ENCODE data around the gene MACROD2. TPM values are rescaled to one million over a fixed set of nuclear protein-coding genes. Genes with fewer than 3 reads are reported as not detected.

The MACROD2 gene
- total RNA-seq, 3 donors from 2014 or later, result 3.2 to 7.6 (median 6.4) TPM

DNA sequence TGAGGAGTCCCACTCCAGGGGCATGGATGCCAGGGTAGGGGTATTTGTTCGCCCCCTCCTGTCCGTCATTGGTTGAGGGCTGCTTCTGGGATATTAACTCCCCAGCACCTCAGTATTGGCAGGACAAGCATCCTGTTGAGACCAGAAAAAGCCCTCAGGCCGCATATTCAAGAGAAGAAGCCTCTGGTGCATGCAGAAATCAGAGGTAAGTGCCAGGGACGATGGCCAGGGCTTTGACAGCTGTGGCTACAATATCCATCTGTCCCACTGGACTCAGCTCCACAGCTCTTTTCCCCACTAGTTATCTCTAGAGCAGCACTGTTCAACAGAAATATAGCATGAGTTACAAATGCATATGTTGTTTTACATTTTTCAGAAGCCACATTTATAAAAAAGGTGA lies 1926.6 kb downstream of the MACROD2 start:
- no peak for ATAC-seq
- TF ChIP-seq, protein P1, sequence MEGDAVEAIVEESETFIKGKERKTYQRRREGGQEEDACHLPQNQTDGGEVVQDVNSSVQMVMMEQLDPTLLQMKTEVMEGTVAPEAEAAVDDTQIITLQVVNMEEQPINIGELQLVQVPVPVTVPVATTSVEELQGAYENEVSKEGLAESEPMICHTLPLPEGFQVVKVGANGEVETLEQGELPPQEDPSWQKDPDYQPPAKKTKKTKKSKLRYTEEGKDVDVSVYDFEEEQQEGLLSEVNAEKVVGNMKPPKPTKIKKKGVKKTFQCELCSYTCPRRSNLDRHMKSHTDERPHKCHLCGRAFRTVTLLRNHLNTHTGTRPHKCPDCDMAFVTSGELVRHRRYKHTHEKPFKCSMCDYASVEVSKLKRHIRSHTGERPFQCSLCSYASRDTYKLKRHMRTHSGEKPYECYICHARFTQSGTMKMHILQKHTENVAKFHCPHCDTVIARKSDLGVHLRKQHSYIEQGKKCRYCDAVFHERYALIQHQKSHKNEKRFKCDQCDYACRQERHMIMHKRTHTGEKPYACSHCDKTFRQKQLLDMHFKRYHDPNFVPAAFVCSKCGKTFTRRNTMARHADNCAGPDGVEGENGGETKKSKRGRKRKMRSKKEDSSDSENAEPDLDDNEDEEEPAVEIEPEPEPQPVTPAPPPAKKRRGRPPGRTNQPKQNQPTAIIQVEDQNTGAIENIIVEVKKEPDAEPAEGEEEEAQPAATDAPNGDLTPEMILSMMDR (IDR thresholded peaks at IDR 0.05), result no peak

DNA sequence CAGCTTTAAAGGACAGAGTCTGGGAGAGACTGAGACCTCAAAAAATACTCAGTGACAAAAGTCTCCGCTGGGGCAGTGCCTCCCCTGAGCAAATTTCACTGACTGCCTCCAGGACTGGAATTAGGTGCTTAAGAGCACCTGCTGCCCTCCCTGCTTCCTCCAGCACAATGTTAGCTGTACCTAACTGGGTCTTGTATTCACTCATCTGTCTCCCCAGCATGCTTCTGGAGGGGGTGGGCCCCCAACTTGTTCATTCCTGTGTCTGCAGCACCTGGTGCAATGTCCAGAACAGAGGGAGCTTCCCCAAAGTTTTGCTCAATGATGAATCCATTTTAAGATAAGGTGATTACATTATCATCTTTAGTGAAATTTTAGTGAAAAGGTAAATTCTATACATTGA lies 1927.2 kb downstream of the MACROD2 start:
- TF ChIP-seq, protein P1 (IDR thresholded peaks at IDR 0.05), result no peak
- no peak overlapping the region for H3K4me3 ChIP-seq
- no peaks in the 10 kb centered on the region for H3K9me3 ChIP-seq
- ATAC-seq (no peak), DNase-seq (no peak)
- no peaks in the 10 kb centered on the region for H3K36me3 ChIP-seq (ENCODE audit: low read depth)
- H3K4me1 ChIP-seq (ENCODE audit: low read depth), result no peaks in the 10 kb centered on the region
- intact Hi-C loops (cut with DNase I, micrococcal nuclease), result no loop called here

More for the DNA sequence above, 1926.6 kb downstream of the MACROD2 start:
- H3K4me1 ChIP-seq (ENCODE audit: low read depth), result no peaks in the 10 kb centered on the region
- no peaks in the 10 kb centered on the region for H3K9me3 ChIP-seq
- no peak overlapping the region for H3K4me3 ChIP-seq
- no peak for DNase-seq
- intact Hi-C loops (cut with DNase I, micrococcal nuclease), result no loop called here
- H3K36me3 ChIP-seq (ENCODE audit: low read depth), result no peaks in the 10 kb centered on the region

DNA sequence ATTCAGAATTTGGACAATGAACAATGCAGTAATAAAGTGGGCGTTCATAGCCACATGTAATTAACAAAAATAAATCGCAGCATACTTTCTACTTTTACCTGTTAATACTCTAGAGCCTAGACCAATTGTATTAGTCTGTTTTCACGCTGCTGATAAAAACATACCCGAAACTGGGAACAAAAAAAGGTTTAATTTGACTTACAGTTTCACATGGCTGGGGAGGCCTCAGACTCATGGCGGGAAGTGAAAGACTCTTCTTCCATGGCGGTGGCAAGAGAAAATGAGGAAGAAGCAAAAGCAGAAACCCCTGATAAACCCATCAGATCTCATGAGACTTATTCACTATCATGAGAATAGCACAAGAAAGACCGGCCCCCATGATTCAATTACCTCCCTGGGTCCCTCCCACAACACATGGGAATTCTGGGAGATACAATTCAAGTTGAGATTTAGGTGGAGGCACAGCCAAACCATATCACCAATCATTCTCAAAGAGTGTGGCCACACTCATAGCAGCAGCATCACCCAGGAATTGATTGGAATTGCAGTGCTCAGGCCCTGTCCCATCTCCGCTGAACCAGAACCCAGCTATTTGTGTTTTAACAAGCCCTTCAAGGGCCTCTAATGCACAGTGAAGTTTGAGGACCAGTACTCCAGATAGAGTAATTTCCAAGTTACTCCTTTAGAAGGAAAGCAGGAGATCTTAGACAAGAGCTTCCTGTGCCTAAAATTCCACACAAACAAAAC lies 1927.9 kb downstream of the MACROD2 start:
- ATAC-seq (no peak), DNase-seq (no peak)
- Histone ChIP-seq H3K36me3 (ENCODE audit: low read depth) (no peaks in the 10 kb centered on the region), H3K9me3 (no peaks in the 10 kb centered on the region), H3K4me3 (no peak overlapping the region), H3K4me1 (ENCODE audit: low read depth) (no peaks in the 10 kb centered on the region)
- TF ChIP-seq, protein P1 (IDR thresholded peaks at IDR 0.05), result no peak
- intact Hi-C loops (cut with DNase I, micrococcal nuclease), result no loop called here

DNA sequence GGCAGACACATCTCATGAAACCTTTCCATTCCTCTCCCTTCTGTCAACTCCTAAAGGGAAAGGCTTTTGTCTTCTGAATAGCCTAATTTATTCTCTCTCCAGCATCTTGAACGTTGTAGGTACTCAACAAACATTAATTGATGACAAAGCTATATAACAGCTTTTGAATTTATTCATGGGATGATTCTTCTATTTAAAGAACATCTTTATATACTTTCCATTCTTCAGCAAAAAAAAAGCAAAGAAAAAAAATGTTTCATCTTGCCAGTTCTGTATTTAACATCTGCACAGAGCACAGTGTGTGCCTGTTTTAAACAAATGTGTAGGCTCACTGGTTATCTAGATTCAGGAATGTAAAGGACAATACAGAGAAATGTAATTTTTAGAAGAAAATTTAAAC lies 1929.2 kb downstream of the MACROD2 start:
- no peaks in the 10 kb centered on the region for H3K4me1 ChIP-seq (ENCODE audit: low read depth)
- intact Hi-C loops (cut with DNase I, micrococcal nuclease), result no loop called here
- TF ChIP-seq, protein P1 (IDR thresholded peaks at IDR 0.05), result no peak
- H3K4me3 ChIP-seq, result no peak overlapping the region
- DNase-seq (no peak), ATAC-seq (no peak)
- H3K9me3 ChIP-seq, result no peaks in the 10 kb centered on the region
- no peaks in the 10 kb centered on the region for H3K36me3 ChIP-seq (ENCODE audit: low read depth)

DNA sequence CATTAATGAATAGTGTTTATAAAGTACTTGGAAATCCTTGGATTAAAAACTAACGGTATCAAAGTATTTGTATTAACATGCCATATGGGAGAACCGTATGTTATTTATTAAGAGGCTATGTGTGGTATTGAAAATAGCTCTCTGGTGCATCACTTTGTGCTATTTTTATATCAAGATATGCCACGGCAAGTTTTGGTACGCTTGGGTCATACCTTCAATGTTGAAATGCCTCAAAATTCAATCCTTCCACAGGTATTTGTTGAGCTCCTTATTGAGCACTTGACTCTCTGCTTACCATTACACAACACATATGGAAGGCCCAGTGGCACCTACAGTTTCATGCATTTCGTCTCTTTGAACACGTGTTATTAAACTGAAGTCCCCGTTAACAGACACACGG lies 1930.1 kb downstream of the MACROD2 start:
- TF ChIP-seq, protein P1 (IDR thresholded peaks at IDR 0.05), result no peak
- Histone ChIP-seq H3K4me1 (ENCODE audit: low read depth) (no peaks in the 10 kb centered on the region), H3K9me3 (no peaks in the 10 kb centered on the region), H3K4me3 (no peak overlapping the region), H3K36me3 (ENCODE audit: low read depth) (no peaks in the 10 kb centered on the region)
- DNase-seq, result no peak
- ATAC-seq, result no peak
- intact Hi-C loops (cut with DNase I, micrococcal nuclease), result no loop called here
